ENCODE measurements around the gene PPARGC1A.

DNA sequence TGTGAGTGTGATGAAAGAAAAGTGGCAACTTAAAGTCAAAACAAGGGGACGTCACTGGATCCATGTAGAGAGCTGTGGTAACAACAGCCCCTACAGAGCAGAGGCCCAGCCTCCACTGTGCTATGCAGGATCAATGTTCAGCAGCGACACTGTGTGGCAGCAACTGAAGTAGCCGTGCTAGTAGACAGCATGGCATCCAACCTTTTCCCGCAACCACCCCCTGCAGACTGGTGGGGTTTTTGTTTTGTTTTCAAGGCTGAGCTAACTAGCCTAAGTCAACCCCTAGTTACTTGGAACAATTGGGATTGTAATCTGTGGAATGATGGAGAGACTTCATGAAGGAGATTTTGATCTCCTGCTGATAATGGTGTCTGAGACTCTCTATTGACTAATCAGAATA lies 44.4 kb upstream of the PPARGC1A start:
- TF ChIP-seq, protein P1, sequence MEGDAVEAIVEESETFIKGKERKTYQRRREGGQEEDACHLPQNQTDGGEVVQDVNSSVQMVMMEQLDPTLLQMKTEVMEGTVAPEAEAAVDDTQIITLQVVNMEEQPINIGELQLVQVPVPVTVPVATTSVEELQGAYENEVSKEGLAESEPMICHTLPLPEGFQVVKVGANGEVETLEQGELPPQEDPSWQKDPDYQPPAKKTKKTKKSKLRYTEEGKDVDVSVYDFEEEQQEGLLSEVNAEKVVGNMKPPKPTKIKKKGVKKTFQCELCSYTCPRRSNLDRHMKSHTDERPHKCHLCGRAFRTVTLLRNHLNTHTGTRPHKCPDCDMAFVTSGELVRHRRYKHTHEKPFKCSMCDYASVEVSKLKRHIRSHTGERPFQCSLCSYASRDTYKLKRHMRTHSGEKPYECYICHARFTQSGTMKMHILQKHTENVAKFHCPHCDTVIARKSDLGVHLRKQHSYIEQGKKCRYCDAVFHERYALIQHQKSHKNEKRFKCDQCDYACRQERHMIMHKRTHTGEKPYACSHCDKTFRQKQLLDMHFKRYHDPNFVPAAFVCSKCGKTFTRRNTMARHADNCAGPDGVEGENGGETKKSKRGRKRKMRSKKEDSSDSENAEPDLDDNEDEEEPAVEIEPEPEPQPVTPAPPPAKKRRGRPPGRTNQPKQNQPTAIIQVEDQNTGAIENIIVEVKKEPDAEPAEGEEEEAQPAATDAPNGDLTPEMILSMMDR (IDR thresholded peaks at IDR 0.05), result no peak
- TF ChIP-seq EP300 (IDR thresholded peaks at IDR 0.05), result no peak
- TF ChIP-seq POLR2A (IDR thresholded peaks at IDR 0.05), result no peak
